ENCODE results near the gene ZPLD1.

Gene ZPLD1

GRCh38 chr3:102410616-102411015, 24.2 kb upstream of the ZPLD1 start:
- H2AFZ ChIP-seq, result no peak overlapping the region
- H3K9ac ChIP-seq, result no peak overlapping the region
- no peak overlapping the region for H3K4me3 ChIP-seq (ENCODE audit: low read depth, low read length)
- H3K36me3 ChIP-seq (ENCODE audit: control insufficient read depth, insufficient read depth, low read length), result no peaks in the 10 kb centered on the region
- no peaks in the 10 kb centered on the region for H3K79me2 ChIP-seq
- H3K4me1 ChIP-seq, result no peaks in the 10 kb centered on the region
- H3K27ac ChIP-seq, result no peak overlapping the region
- no peaks in the 10 kb centered on the region for H3K27me3 ChIP-seq (ENCODE audit: control insufficient read depth, insufficient read depth, low read length)
- TF ChIP-seq CTCF (IDR thresholded peaks at IDR 0.05), result no peak
- H3K9me3 ChIP-seq (ENCODE audit: control insufficient read depth, low read length), result no peaks in the 10 kb centered on the region
- no peak overlapping the region for H3K4me2 ChIP-seq (ENCODE audit: low read length)

- H3K79me2 ChIP-seq, result no peaks in the 10 kb centered on the region
- H3K9ac ChIP-seq, result no peak overlapping the region
- H3K4me2 ChIP-seq (ENCODE audit: low read length), result no peak overlapping the region
- H3K4me3 ChIP-seq (ENCODE audit: low read depth, low read length), result no peak overlapping the region
- H3K4me1 ChIP-seq, result no peaks in the 10 kb centered on the region
- TF ChIP-seq CTCF (IDR thresholded peaks at IDR 0.05), result no peak
- no peak overlapping the region for H3K27ac ChIP-seq
- H2AFZ ChIP-seq, result no peak overlapping the region
- no peaks in the 10 kb centered on the region for H3K9me3 ChIP-seq (ENCODE audit: control insufficient read depth, low read length)
- no peaks in the 10 kb centered on the region for H3K36me3 ChIP-seq (ENCODE audit: control insufficient read depth, insufficient read depth, low read length)
- no peaks in the 10 kb centered on the region for H3K27me3 ChIP-seq (ENCODE audit: control insufficient read depth, insufficient read depth, low read length)
Measured at GRCh38 chr3:102415553-102415952, 19.3 kb upstream of the ZPLD1 start.

GRCh38 chr3:102419786-102420185, 15.0 kb upstream of the ZPLD1 start:
- no peaks in the 10 kb centered on the region for H3K36me3 ChIP-seq (ENCODE audit: control insufficient read depth, insufficient read depth, low read length)
- H2AFZ ChIP-seq, result no peak overlapping the region
- H3K4me3 ChIP-seq (ENCODE audit: low read depth, low read length), result no peak overlapping the region
- H3K9me3 ChIP-seq (ENCODE audit: control insufficient read depth, low read length), result no peaks in the 10 kb centered on the region
- no peak overlapping the region for H3K27ac ChIP-seq
- H3K27me3 ChIP-seq (ENCODE audit: control insufficient read depth, insufficient read depth, low read length), result no peaks in the 10 kb centered on the region
- no peak overlapping the region for H3K4me2 ChIP-seq (ENCODE audit: low read length)
- H3K4me1 ChIP-seq, result no peaks in the 10 kb centered on the region
- no peaks in the 10 kb centered on the region for H3K79me2 ChIP-seq
- no peak for TF ChIP-seq CTCF (IDR thresholded peaks at IDR 0.05)
- H3K9ac ChIP-seq, result no peak overlapping the region

GRCh38 chr3:102441832-102442231, 7.0 kb downstream of the ZPLD1 start:
- Histone ChIP-seq H3K9me3 (ENCODE audit: control insufficient read depth, low read length) (no peaks in the 10 kb centered on the region), H3K4me2 (ENCODE audit: low read length) (no peak overlapping the region), H3K27me3 (ENCODE audit: control insufficient read depth, insufficient read depth, low read length) (no peaks in the 10 kb centered on the region), H3K79me2 (no peaks in the 10 kb centered on the region), H3K4me3 (ENCODE audit: low read depth, low read length) (no peak overlapping the region), H3K36me3 (ENCODE audit: control insufficient read depth, insufficient read depth, low read length) (no peaks in the 10 kb centered on the region), H3K27ac (no peak overlapping the region), H3K9ac (no peak overlapping the region), H3K4me1 (no peaks in the 10 kb centered on the region), H2AFZ (no peak overlapping the region)
- no peak for TF ChIP-seq CTCF (IDR thresholded peaks at IDR 0.05)

- H3K4me1 ChIP-seq, result no peaks in the 10 kb centered on the region
- no peak overlapping the region for H3K9ac ChIP-seq
- H3K79me2 ChIP-seq, result no peaks in the 10 kb centered on the region
- H3K4me3 ChIP-seq (ENCODE audit: low read depth, low read length), result no peak overlapping the region
- no peaks in the 10 kb centered on the region for H3K27me3 ChIP-seq (ENCODE audit: control insufficient read depth, insufficient read depth, low read length)
- no peak for TF ChIP-seq CTCF (IDR thresholded peaks at IDR 0.05)
- no peaks in the 10 kb centered on the region for H3K36me3 ChIP-seq (ENCODE audit: control insufficient read depth, insufficient read depth, low read length)
- no peak overlapping the region for H3K4me2 ChIP-seq (ENCODE audit: low read length)
- H2AFZ ChIP-seq, result no peak overlapping the region
- no peaks in the 10 kb centered on the region for H3K9me3 ChIP-seq (ENCODE audit: control insufficient read depth, low read length)
- no peak overlapping the region for H3K27ac ChIP-seq
Measured at GRCh38 chr3:102443021-102443420, 8.2 kb downstream of the ZPLD1 start.
